OCI-LY1 (cell line): ENCODE results near the gene PRRG2.
"Not testable (repeated sequence)": the region's sequence is repeated elsewhere in the genome, so short reads cannot be mapped to it uniquely, and the experiment has no call there.

Experiments used
- H2AFZ ChIP-seq: fragments of 200-600 bp; sonication (generic), shearing (Covaris generic); 2 replicates; pipeline ENCODE4 v1.6.0; 2014; ENCODE audit warnings: antibody characterized with exemption, mild to moderate bottlenecking, low read length
- H3F3A ChIP-seq: fragments of 200-600 bp; sonication (generic), shearing (Covaris generic); 2 replicates; pipeline ENCODE4 v1.6.0; 2014; ENCODE audit warnings: mild to moderate bottlenecking, antibody characterized with exemption, low read length, moderate library complexity; ENCODE audit not compliant: insufficient read depth
- H3K27ac ChIP-seq: fragments of 200-600 bp; sonication (generic); 2 replicates; pipeline ENCODE4 v1.5.1; 2014; ENCODE audit warnings: low read length, mixed run types, mild to moderate bottlenecking, low read depth; ENCODE audit not compliant: poor library complexity, severe bottlenecking
- H3K27me3 ChIP-seq: fragments of 200-600 bp; sonication (generic); 2 replicates; pipeline ENCODE4 v1.6.0; 2014; ENCODE audit warnings: antibody characterized with exemption, mild to moderate bottlenecking, low read length, moderate library complexity; ENCODE audit not compliant: insufficient read depth
- H3K36me3 ChIP-seq: fragments of 200-600 bp; sonication (generic); 2 replicates; pipeline ENCODE4 v1.6.1; 2014; ENCODE audit warnings: mild to moderate bottlenecking, antibody characterized with exemption, low read length, moderate library complexity, mixed read lengths; ENCODE audit not compliant: insufficient read depth
- H3K4me1 ChIP-seq: fragments of 200-600 bp; sonication (generic); 2 replicates; pipeline ENCODE4 v1.5.1; 2014; ENCODE audit warnings: mild to moderate bottlenecking, low read length, moderate library complexity; ENCODE audit not compliant: insufficient read depth, severe bottlenecking
- H3K4me2 ChIP-seq: fragments of 200-600 bp; sonication (generic), shearing (Covaris generic); 2 replicates; pipeline ENCODE4 v1.6.1; 2014; ENCODE audit warnings: low read length
- H3K4me3 ChIP-seq: fragments of 200-600 bp; sonication (generic); 2 replicates; pipeline ENCODE4 v1.5.1; 2014; ENCODE audit warnings: low read length, low read depth, mild to moderate bottlenecking, mixed read lengths; ENCODE audit not compliant: poor library complexity, severe bottlenecking
- H3K79me2 ChIP-seq: fragments of 200-600 bp; shearing (Covaris generic); 2 replicates; pipeline ENCODE4 v1.6.1; 2016; ENCODE audit warnings: mixed run types, low read length, mixed read lengths; ENCODE audit not compliant: insufficient read depth
- H3K9ac ChIP-seq: fragments of 200-600 bp; sonication (generic), shearing (Covaris generic); 2 replicates; pipeline ENCODE4 v1.6.1; 2014; ENCODE audit warnings: mild to moderate bottlenecking, low read length, mixed read lengths
- H3K9me2 ChIP-seq: fragments of 200-600 bp; sonication (generic), shearing (Covaris generic); 2 replicates; pipeline ENCODE4 v1.6.1; 2014; ENCODE audit warnings: low read depth, mild to moderate bottlenecking, low read length, mixed read lengths
- H3K9me3 ChIP-seq: fragments of 200-600 bp; shearing (Covaris generic); 2 replicates; pipeline ENCODE4 v1.6.1; 2014; ENCODE audit warnings: low read length, mixed read lengths
- H4K20me1 ChIP-seq: fragments of 200-600 bp; sonication (generic), shearing (Covaris generic); 2 replicates; pipeline ENCODE4 v1.6.0; 2016; ENCODE audit warnings: mild to moderate bottlenecking, low read length; ENCODE audit not compliant: insufficient read depth
- CTCF ChIP-seq: fragments of 200-600 bp; sonication (generic), shearing (Covaris generic); IDR thresholded peaks from 2 replicates; pipeline ENCODE4 v1.5.1; 2017; ENCODE audit warnings: mild to moderate bottlenecking, antibody characterized with exemption, low read length, moderate library complexity, mixed read lengths
- EZH2 ChIP-seq: fragments of 200-600 bp; sonication (generic), shearing (Covaris generic); IDR thresholded peaks from 2 replicates; pipeline ENCODE4 v1.8.0; 2017; ENCODE audit warnings: borderline replicate concordance, mixed run types, mild to moderate bottlenecking, antibody characterized with exemption, low read length, moderate library complexity, mixed read lengths

The PRRG2 gene

GRCh38 chr19:49631014-49631588 is 50.0 kb downstream of the PRRG2 start:
- Histone ChIP-seq H3K27ac (no peak overlapping the region), H3K4me2 (no peak overlapping the region), H3K36me3 (peaks cover 19% of the 10 kb centered on the region), H3K79me2 (no peaks in the 10 kb centered on the region), H3K9ac (no peak overlapping the region), H4K20me1 (no peaks in the 10 kb centered on the region), H2AFZ (no peak overlapping the region), H3F3A (no peaks in the 10 kb centered on the region), H3K27me3 (no peaks in the 10 kb centered on the region), H3K4me3 (no peak overlapping the region), H3K4me1 (no peaks in the 10 kb centered on the region), H3K9me3 (no peaks in the 10 kb centered on the region), H3K9me2 (no peaks in the 10 kb centered on the region)
- TF ChIP-seq CTCF = no peak
- TF ChIP-seq EZH2 = no peak

- H3F3A ChIP-seq = no peaks in the 10 kb centered on the region
- no peak overlapping the region for H3K27ac ChIP-seq
- no peak overlapping the region for H2AFZ ChIP-seq
- H3K79me2 ChIP-seq = no peaks in the 10 kb centered on the region
- no peak overlapping the region for H3K4me2 ChIP-seq
- H3K27me3 ChIP-seq = no peaks in the 10 kb centered on the region
- no peak for TF ChIP-seq EZH2
- no peak for TF ChIP-seq CTCF
- peaks cover 14% of the 10 kb centered on the region for H3K36me3 ChIP-seq
- no peak overlapping the region for H3K9ac ChIP-seq
- H3K9me3 ChIP-seq = no peaks in the 10 kb centered on the region
- H3K9me2 ChIP-seq = no peaks in the 10 kb centered on the region
- no peak overlapping the region for H3K4me3 ChIP-seq
- no peaks in the 10 kb centered on the region for H4K20me1 ChIP-seq
- no peaks in the 10 kb centered on the region for H3K4me1 ChIP-seq
Observed at GRCh38 chr19:49631610-49632192, 50.6 kb downstream of the PRRG2 start.

GRCh38 chr19:49632576-49632975 is 51.5 kb downstream of the PRRG2 start:
- Histone ChIP-seq H3K79me2 (no peaks in the 10 kb centered on the region), H3K27ac (no peak overlapping the region), H3K9me2 (no peaks in the 10 kb centered on the region), H3K9ac (no peak overlapping the region), H3K4me1 (no peaks in the 10 kb centered on the region), H3F3A (no peaks in the 10 kb centered on the region), H3K9me3 (no peaks in the 10 kb centered on the region), H2AFZ (no peak overlapping the region), H3K4me2 (no peak overlapping the region), H3K36me3 (peaks cover 7% of the 10 kb centered on the region; the same call in 1 of the 2 replicates), H4K20me1 (no peaks in the 10 kb centered on the region), H3K27me3 (no peaks in the 10 kb centered on the region), H3K4me3 (no peak overlapping the region)
- no peak for TF ChIP-seq CTCF
- TF ChIP-seq EZH2 = no peak

GRCh38 chr19:49633273-49633672 is 52.2 kb downstream of the PRRG2 start:
- H3K36me3 ChIP-seq, H4K20me1 ChIP-seq, H3F3A ChIP-seq, H3K27ac ChIP-seq, H3K4me1 ChIP-seq, H3K79me2 ChIP-seq, H3K27me3 ChIP-seq, H3K4me2 ChIP-seq, H3K4me3 ChIP-seq, H2AFZ ChIP-seq, H3K9me3 ChIP-seq, H3K9ac ChIP-seq, H3K9me2 ChIP-seq: not testable (repeated sequence)
